Right ventricle myocardium superior (tissue), 1 donor: ENCODE measurements around the gene COMMD6. TPM values are rescaled to one million over a fixed set of nuclear protein-coding genes. Genes with fewer than 3 reads are reported as not detected.
"Not testable (repeated sequence)": the region's sequence is repeated elsewhere in the genome, so short reads cannot be mapped to it uniquely, and the experiment has no call there.

Experiments
- ATAC-seq: fragments of 200-7000 bp; cut with Tn5 transposase; one replicate; pipeline ENCODE4 v1.9.1; 2020; ENCODE audit warnings: mild to moderate bottlenecking; ENCODE audit not compliant: poor library complexity
- DNase-seq: peaks from one replicate; pipeline ENCODE4 v3.0.0-alpha.2; 2020
- intact Hi-C: fragments of 100-400 bp; cut with DNase I; formaldehyde crosslinking; loops from one replicate; pipeline ENCODE4 v1.11.2; 2022
- long read RNA-seq: library from polyadenylated mRNA; unstranded; transcript quantifications from one replicate; pipeline ENCODE4 v2.0.0, GENCODE V29; 2021
- total RNA-seq: library from RNA; stranded (reverse); fragmentation: NEBNext Ultra II Directional; extraction: Animal tissue kit (Norgen Biotek cat#: 25700); gene quantifications from one replicate; pipeline ENCODE4 v1.2.1, GENCODE V29; 2021
- donor health status: DM: no; HTN: yes; CAD: no; lungs with severe emphysema.

The COMMD6 gene
- 116 TPM for total RNA-seq
- long read RNA-seq, partial matches to known transcripts: 1 of 4 reads
- long read RNA-seq, other reads (novel, unspliced or antisense): 3 of 4 reads

DNA sequence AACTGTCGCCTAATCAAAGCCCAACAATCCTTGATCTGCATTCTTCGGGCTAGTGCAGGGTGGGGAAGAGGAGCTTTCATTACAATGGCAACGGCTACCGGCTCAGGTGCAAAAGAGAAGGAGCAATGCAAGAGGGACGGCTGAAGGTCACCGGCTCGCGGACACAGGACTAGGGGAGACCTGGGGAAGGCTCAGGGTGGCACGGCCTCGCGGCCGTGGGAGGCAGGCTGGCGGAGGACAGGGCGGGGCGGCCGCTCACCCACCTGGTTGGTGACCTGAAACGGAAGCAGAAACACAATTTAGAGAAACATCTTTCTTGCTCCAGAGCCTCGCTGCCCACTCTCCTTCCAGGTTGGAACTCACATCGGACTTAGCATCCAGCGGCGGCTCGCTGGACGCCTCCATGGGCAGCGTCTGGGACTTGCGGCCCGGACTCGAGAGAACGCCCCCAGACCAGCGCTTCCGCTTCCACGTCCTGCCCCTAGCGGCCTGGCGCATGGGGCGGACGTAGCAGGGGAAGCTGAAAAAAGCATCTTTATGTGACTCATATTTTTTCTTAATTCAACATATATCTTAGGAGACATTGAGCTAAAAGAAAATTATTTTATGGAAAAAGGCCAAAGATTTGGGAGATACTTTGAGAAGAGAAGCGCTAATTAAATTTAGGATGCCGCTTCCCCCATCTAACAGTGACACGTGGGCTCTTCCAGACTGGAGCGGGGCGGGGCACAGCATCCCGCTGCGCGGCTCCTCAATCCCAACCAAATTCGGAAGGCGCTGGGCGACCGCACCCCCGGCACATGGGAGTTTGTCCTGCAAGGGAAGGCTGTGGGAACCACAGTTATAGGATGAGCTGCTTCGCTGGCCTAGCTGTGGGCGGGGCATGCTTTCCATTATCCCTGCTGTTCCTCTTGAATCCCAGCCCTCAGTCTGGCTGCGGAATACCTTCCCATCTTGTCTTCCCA lies at the start of gene COMMD6:
Gene COMMD6 (minus strand): TSS at position 441 of the 965 bp plus-strand sequence. CDS start 36 bp downstream, at position 405.
- DNase-seq (peak; percentile 87), ATAC-seq (peak; percentile 98)
- intact Hi-C loops: loop anchor here (5.0 kb wide), 1 partner anchor 55 kb away; the partner anchor contains the start of gene TBC1D4

DNA sequence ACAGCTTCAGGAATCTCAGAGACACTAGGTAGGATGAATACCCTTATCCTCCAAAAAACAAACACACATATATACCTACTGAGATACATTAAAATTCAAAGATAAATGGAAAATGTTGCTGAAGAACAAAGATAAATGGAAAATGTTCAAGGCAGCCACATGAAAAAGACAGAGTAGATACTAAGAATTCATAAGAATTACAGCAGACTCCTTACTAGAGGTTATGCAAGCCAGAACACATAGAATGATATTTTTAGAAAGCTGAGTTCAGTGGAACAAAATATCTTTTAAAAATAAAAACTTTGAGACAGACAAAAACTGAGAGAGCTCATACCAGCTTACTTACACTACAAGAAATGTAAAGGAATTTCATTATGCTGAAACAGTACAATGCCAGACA lies 47.5 kb upstream of the COMMD6 start:
- intact Hi-C loops: no loop called here

DNA sequence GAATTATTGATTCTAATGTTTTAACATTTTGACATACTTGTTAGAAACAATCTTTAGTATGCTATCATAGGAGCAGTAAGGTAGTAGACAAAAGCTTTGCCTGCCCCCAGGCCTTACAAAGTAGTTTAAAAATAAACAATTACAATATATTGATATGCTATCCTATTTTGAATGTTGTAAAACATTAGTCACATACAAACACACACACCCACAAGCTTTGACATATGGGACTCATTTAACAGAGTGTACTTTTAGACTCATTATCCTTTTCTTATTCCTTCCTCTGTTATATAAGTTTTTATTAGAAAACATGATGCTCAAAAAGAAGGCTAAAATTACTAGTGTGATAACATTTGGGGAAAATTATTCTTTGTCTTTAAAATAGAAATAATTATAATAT lies 45.5 kb upstream of the COMMD6 start:
- no peak for ATAC-seq
- intact Hi-C loops: no loop called here
- DNase-seq: no peak

More for the DNA sequence above, 47.5 kb upstream of the COMMD6 start:
- DNase-seq (no peak), ATAC-seq (no peak)

DNA sequence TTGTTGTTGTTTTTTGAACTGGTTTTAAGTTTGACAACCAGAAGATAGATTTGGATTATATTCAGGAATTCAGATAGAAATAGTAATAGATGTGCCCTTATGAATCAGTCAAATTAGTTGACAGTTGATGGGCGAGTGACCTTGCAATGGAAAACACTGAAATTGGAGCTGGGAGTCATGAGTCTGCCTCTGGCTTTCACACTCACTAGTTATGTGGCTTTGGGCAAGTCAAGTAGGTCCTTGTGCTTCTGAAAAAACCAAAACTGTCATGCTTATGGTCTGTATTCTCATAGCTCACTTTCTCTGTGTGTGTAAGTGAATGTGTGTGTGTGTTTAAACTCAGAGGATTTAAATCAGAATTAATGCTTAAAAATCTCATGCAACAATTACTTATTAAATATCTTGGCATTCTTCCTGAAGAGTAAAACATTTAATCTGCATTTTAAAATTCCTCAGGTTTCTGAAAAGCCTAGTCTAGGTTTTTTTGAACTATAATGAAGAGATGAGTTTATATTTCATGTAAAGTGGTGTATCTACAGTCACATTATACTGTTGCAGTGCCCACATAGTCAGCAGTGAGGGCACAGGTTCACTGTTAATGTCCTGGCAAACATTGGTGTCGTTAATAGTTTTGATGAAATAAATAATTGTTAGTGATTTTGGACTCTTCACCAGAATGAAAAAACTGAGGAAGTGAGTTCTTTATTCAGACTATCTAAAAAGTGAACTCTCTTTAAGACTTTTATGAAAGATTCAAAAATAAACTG lies 44.4 kb upstream of the COMMD6 start:
- ATAC-seq (no peak), DNase-seq (no peak)
- intact Hi-C loops: no loop called here

DNA sequence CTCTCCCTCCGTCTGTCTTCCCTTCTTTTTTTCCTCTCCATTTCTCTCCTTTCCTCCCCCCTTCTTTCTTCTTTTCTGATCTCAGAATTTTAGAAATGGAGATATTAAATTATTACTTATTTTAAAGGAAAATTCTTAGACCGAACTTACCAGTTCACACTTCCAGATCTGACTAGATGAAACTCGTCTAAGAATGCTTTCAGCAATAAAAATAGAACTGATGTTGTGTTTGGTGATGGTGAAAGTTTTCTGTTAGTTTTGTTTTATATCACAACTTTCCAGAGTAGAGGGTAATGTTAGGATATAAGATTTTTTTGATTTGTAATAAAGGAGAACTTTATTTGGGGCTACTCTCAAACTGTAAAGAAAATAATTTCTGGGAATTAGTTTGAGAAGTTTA lies 41.9 kb upstream of the COMMD6 start:
- intact Hi-C loops: no loop called here
- no peak for ATAC-seq
- no peak for DNase-seq

DNA sequence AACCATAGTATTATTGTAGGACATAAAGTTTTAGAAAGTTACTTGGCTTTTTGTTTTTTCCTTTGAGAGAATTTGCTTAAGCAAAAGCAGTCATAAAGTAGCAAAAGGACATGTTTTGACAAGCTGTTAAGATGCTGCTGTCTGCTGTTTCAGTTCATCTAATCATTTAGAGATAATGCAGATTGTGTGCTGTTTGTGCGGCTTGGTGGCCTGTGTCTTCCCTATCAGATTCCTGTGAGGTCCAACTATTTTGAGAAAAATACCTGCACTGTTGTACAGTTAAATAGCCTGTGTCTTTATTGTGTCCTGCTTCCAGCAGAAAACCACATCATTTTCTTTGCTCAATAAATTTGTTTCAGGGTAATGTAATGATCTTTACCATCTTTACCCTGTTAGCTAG lies 31.9 kb upstream of the COMMD6 start:
- ATAC-seq (no peak), DNase-seq (no peak)
- intact Hi-C loops: no loop called here

DNA sequence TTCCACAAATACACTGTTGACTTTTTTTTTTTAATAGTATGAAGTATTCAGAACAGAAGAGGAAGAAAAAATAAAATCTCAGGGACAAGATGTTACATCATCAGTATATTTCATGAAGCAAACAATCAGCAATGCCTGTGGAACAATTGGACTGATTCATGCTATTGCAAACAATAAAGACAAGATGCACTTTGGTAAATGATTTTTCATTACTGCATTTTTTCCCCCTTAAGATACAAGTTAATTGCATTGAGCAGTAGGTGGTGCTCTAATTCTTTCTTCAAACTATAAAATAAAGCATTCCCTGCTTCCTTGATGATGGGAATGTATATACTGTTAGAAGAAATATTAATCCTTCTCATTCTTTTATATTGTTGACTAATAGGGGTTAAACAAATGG lies 29.0 kb upstream of the COMMD6 start:
- intact Hi-C loops: no loop called here
- ATAC-seq: no peak
- no peak for DNase-seq

DNA sequence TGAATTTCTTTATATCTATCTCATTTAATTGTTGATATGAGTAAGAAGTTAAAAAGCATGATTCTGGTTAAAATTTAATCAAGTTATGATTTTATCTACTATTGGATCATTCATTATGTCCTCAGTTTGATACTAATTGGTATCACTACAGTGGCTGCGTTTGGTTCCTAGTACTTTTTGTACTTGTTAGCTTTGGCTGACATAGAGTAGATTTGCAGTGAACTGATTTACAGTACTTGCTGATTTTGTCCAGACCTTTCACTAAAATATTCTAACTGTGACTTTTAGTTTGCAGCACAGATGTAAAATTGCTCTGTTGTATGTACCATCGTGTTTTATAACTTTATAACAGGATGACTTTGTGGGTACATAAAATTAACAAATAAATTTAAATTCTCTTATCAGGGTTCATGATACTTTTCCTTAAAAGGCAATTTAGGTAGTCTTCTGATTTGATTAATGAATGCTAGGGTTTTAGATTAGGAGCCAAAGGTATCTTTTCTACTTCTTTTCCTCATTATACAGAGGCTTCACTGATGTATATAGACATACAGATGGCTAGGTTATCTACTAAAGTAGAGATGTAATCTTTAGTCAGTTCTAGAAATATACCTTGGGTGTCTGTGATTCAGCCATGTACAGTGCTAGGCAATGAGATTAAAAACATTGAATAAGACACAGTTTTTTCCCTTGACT lies 20.7 kb upstream of the COMMD6 start:
- ATAC-seq (no peak), DNase-seq (no peak)
- intact Hi-C loops: no loop called here

DNA sequence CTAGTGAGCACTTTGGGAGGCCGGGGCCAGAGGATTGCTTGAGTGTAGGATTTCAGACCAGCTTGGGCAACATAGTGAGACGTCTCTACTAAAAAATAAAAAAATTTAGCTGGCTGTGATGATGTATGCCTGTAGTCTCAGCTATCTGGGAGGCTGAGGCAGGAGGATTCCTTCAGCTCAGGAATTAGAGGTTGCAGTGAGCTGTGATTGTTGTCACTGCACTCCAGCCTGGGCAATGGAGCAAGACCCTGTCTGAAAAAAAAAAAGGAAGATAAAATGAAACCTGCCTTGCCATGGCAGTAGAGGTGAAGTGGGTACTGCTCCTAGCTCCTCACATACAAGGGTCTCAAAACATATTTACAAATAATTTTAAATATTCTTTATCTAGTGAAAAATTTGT lies 19.3 kb upstream of the COMMD6 start:
- DNase-seq: no peak
- ATAC-seq: no peak
- intact Hi-C loops: no loop called here

DNA sequence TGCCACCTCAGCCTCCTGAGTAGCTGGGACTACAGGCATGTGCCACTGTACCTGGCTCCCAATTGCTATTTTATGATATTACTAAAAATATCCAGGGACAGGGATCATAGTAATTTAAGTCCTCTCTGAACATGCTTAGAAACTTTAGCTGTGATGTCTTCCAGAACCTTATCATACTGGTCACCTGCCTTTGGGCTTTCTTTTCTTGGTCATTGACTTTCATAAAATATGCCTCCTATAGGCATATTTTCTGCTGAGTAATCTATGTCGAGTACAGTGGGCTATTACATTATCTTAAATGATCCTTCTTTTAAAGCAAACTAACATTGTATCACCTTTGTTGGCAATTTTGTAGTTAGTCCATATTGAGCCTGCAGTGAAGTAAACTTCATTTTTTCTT lies 18.2 kb upstream of the COMMD6 start:
- ATAC-seq: no peak
- no peak for DNase-seq
- intact Hi-C loops: no loop called here

DNA sequence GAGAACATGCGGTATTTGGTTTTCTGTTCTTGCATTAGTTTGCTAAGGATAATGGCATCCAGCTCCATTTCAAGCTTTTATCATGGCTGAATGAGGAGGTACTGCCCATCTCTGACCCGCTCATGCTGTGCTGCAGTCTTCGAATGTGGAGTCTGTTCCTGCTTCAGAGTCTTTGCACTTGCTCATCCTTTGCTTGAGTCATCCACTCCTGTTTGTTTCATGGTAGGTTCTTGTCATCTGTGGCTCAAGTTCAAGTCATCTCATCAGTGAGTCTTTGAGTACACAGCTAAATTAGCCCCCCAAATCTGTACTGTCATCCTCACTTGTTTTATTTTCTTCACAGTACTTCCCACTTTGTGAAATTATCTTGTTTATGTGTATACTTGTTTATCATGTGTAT lies 17.3 kb upstream of the COMMD6 start:
- intact Hi-C loops: no loop called here
- DNase-seq (no peak), ATAC-seq (no peak)

DNA sequence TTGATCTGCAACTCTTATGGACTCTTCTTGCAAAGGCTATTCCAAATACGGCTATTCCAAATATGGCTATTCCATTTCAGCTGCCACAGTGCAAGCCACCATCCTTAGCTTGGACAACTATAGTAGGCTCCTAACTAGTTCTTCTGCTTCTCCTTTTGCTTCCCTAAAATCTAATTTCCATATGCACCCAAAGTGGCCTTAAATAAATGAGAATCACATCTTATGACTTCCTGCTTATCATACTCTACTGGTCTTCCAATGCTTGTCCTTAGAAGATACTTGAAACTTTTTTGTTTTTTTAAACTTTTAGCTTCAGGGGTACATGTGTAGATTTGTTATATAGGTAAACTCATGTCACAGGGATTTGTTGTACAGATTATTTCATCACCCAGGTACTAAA lies 16.8 kb upstream of the COMMD6 start:
- DNase-seq (no peak), ATAC-seq (no peak)
- intact Hi-C loops: no loop called here

DNA sequence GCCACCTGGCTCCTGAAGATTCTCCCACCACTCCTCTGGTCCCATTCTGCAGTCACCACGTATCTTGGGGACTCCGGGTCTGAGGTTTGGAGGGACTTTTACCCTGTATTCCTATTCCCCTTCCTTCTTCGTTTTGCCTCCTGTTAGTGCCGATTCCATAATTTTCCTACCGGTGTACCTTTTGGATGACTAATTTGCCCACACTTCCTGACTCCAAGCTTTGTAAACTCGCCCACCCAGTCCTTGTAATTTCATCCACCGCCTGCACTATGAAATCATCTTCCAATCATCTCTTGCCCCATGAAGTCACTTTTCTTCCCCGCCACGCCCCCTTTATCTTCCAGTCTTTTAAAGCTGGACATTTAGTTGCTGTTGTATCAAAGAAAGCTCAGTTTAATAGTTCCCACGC lies 12.5 kb upstream of the COMMD6 start:
- ATAC-seq (no peak), DNase-seq (no peak)
- intact Hi-C loops: no loop called here

DNA sequence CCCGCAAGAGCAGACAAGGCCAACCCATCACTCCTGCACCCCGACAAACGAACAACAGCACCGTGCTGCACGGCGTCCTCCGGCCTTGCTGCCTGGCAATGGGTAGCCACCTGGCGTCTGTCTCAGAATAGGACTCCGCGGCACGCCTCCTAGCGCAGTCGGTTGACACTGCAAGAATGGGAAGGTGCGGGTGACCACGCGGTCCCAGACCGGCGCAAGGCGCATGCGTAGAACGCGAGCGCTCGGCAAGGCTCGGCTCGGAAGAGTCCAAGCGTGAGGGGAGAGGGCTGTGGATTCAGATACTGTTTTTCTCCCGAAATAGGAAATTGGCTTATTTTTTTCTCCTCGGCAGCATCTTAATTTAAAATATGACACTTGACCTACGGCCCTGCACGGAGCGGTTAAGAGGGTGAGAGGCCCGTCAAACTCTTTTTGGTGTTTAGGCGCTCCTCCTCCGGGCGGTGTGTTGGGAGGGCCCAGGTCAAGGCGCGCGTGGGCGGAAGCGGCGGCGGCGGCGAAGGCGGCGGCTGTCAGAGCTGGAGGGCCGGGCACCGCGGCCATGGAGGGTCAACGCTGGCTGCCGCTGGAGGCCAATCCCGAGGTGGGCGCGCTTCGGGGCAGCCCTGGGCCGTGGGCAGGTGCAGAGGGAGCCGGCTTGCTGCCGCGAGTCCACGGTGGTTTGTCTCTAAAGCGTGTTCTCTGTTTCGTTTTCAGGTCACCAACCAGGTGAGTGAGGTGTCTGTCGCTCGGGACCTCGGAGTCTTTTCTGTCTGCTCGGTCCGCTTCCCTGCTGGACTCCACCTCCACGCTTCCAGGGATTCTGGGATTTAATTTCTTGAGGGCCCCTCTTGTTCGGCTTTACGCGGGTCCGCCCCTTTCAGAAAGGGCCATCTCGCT lies 11.9 kb upstream of the COMMD6 start, which contains the start of gene UCHL3:
Gene UCHL3 (plus strand): TSS at position 530 of the 897 bp plus-strand sequence. CDS start 30 bp downstream, at position 560.
- DNase-seq: peak; percentile 98
- peak; percentile 98 for ATAC-seq
- intact Hi-C loops: no loop called here

DNA sequence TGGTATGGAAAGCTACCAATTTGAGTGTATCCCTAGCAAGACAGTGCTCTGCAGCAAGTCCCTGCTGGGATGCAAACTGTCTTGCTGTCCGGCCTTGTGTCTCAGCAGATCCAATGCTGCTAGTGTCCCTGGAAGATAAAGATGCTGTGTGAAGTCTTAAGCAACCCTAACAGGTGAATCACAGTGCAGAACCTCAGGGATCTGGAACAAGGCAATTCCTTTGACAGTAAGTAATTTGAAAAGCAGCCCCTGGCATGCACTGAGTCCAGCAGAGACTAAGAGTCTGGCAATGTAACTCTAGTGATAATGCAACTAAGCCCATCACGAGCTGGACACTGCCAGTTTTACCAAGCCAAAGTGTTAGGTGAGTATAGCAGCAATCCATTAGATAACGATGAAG lies 10.3 kb upstream of the COMMD6 start:
- intact Hi-C loops: no loop called here
- ATAC-seq (no peak), DNase-seq (no peak)

DNA sequence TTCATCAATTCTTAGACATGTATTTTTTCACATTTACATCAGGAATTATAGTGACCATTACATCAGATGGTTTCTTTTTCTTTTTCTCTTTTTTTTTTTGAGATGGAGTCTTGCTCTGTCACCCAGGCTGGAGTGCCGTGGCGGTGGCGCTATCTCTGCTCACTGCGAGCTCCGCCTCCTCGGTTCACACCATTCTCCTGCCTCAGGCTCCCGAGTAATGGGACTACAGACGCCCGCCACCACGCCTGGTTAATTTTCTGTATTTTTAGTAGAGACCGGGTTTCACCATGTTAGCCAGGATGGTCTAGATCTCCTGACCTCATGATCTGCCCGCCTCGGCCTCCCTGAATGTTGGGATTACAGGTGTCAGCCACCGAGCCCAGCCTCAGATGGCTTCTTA lies 7.7 kb upstream of the COMMD6 start:
- ATAC-seq, DNase-seq, intact Hi-C loops: not testable (repeated sequence)

DNA sequence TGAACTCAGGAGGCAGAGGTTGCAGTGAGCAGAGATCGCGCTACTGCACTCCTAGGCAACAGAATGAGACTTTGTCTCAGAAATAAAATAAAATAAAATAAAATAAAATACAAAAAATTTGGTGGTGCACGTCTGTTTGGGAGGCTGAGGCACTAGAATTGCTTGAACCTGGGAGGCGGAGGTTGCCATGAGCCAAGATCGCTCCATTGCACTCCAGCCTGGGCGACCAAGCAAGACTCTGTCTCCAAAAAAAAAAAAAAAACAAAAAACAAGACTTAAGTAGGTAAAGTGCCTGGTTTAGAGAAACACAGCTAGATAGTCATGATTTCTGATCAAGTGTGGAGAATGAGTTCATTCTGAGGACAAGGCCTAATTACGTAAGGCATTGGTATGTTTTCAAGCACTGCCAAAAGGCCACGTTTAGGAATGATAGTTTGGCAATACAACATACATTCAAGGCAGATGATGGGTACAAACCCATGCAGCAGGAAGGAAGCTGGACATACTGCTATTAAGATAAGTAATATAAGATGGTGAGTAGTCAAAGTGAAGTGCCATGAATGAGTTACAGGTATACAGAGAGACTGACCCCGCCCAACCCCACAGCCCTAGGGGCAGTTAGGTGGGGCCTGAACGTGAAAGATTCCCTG lies 7.2 kb upstream of the COMMD6 start:
- intact Hi-C loops: no loop called here
- ATAC-seq: no peak
- no peak for DNase-seq
